ENCODE measurements around the gene KITLG. TPM values are rescaled to one million over a fixed set of nuclear protein-coding genes. Genes with fewer than 3 reads are reported as not detected.
"Not testable (repeated sequence)": the region's sequence is repeated elsewhere in the genome, so short reads cannot be mapped to it uniquely, and the experiment has no call there.

Gene KITLG, protein sequence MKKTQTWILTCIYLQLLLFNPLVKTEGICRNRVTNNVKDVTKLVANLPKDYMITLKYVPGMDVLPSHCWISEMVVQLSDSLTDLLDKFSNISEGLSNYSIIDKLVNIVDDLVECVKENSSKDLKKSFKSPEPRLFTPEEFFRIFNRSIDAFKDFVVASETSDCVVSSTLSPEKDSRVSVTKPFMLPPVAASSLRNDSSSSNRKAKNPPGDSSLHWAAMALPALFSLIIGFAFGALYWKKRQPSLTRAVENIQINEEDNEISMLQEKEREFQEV
- 10 to 100 TPM in 1 of 4 donors, 1 to 10 TPM in 3; 4.5 to 12.3 (median 7.8) TPM for polyA plus RNA-seq
- long read RNA-seq, donor 1, full-length matches to known transcripts, result 10 of 10 reads
- long read RNA-seq, donor 1, partial matches to known transcripts, result 0 of 10 reads
- long read RNA-seq, donor 1, other reads (novel, unspliced or antisense), result 0 of 10 reads
- long read RNA-seq, donor 2, full-length matches to known transcripts, result 2 of 2 reads
- long read RNA-seq, donor 2, partial matches to known transcripts, result 0 of 2 reads
- long read RNA-seq, donor 2, other reads (novel, unspliced or antisense), result 0 of 2 reads
- long read RNA-seq, donor 3, full-length matches to known transcripts, result 1 of 1 reads
- long read RNA-seq, donor 3, partial matches to known transcripts, result 0 of 1 reads
- long read RNA-seq, donor 3, other reads (novel, unspliced or antisense), result 0 of 1 reads
- long read RNA-seq, donor 4, result 0 reads
- long read RNA-seq, donor 5, result 0 reads
- long read RNA-seq, donor 6, full-length matches to known transcripts, result 2 of 2 reads
- long read RNA-seq, donor 6, partial matches to known transcripts, result 0 of 2 reads
- long read RNA-seq, donor 6, other reads (novel, unspliced or antisense), result 0 of 2 reads
- long read RNA-seq, donor 7, result 0 reads
- long read RNA-seq, donor 8, full-length matches to known transcripts, result 1 of 1 reads
- long read RNA-seq, donor 8, partial matches to known transcripts, result 0 of 1 reads
- long read RNA-seq, donor 8, other reads (novel, unspliced or antisense), result 0 of 1 reads
- long read RNA-seq, donor 9, result 0 reads
- long read RNA-seq, donor 10, full-length matches to known transcripts, result 15 of 15 reads
- long read RNA-seq, donor 10, partial matches to known transcripts, result 0 of 15 reads
- long read RNA-seq, donor 10, other reads (novel, unspliced or antisense), result 0 of 15 reads

DNA sequence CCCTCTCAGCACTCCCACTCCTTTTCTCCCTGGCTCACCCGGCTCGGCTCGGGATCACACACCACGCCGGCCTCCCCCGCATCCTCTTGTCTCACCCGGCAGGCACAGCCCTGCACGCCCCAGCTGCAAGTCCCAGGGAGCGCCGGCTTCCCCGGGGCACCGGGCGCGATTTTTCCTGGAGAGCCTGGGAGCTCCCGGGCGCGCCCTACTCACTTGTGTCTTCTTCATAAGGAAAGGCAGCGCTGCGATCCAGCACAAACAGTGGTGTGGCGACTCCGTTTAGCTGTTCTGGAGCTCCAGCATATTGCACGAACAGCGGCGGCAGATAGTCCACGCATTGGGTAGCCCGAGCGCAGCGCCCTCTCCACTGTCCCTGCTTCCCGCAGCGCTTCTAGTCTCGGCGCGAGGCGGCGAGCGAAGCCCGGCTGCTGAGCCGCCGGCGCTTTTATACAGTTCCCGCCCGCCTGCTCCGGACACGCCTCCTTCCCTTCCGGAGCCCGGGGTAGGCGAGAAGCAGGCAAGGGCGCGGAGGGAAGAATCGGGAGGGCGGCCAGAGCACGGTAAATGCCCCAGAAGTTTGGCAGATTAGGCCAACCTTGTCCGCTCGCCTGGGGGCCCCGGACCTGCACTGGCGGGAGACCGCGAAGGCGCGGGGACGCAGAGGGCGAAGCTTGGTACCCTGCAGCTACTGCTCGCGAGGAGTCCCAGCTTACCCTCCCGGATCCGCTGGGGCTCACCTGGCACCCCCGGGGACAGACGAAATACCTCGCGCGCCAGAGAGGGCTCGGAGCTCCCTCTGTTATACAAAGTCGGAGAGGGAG, at the start of gene KITLG:
TSS of gene KITLG (minus strand) at position 421 of the 821 bp plus-strand sequence. CDS start at position 228, 193 bp downstream.
- Histone ChIP-seq H3K4me1 (ENCODE audit: control insufficient read depth in 3 of 3, insufficient read depth in 2 of 3, low read depth in 1 of 3, low read length in 2 of 3) (peaks cover 0 to 4% (median 0%) of the 10 kb centered on the region in 3 donors), H3K27ac (ENCODE audit: low read depth in 1 of 3, low read length in 2 of 3) (peak within 1 kb of the TSS; percentile 31 to 42 (median 38)), H3K36me3 (ENCODE audit: control insufficient read depth in 3 of 3, insufficient read depth in 2 of 3, low read depth in 1 of 3, low read length in 3 of 3) (no peaks in the 10 kb centered on the region), H3K27me3 (ENCODE audit: control insufficient read depth in 3 of 3, insufficient read depth in 3 of 3, low read length in 3 of 3) (no peaks in the 10 kb centered on the region), H3K4me3 (ENCODE audit: low read depth in 1 of 3, low read length in 3 of 3) (peak within 1 kb of the TSS; percentile 59 to 70 (median 67)), H3K9me3 (ENCODE audit: control insufficient read depth in 2 of 2, insufficient read depth in 1 of 2, low read depth in 1 of 2, low read length in 1 of 2) (no peaks in the 10 kb centered on the region)
- peak; percentile 87 to 94 for DNase-seq
- 0 to 2% (median 1%) methylated on average over 69 to 73 of the region's 73 CpGs for WGBS, 3 donors
- FAIRE-seq, result no peak

DNA sequence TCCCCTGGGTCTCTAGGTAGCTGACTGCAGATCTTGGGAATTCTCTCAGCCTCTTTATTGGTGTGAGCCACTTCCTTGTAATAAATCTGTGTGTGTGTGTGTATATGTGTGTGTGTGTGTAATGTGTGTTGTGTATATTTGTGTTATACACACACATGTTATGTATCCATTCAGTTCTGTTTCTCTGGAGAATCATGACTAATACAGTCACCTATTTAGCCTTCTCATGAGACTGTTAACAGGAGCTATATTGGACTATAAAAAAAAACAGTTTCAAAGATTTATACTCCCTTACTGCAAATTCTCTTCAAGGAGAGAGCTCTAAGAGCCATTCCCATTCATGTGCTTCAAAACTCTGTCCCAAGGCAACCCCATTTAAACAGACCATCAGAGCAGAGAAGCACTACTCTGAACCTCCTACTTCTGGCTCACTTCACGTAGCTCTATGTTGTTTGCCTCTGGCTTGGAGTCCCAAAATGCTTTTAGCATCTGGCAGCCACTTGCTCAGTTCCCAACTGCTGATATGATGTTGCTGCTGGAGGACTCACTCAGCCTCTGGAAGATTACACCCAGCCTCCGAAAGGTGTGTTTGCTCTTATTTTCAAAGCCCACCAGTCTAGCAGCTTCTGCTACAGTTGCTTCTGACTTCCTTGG, 48.7 kb upstream of the KITLG start:
- Histone ChIP-seq H3K27me3 (ENCODE audit: control insufficient read depth in 3 of 3, insufficient read depth in 3 of 3, low read length in 3 of 3) (no peaks in the 10 kb centered on the region), H3K4me1 (ENCODE audit: control insufficient read depth in 3 of 3, insufficient read depth in 2 of 3, low read depth in 1 of 3, low read length in 2 of 3) (peaks cover 0 to 2% (median 0%) of the 10 kb centered on the region in 3 donors), H3K9me3 (ENCODE audit: control insufficient read depth in 2 of 2, insufficient read depth in 1 of 2, low read depth in 1 of 2, low read length in 1 of 2) (no peaks in the 10 kb centered on the region), H3K36me3 (ENCODE audit: control insufficient read depth in 3 of 3, insufficient read depth in 2 of 3, low read depth in 1 of 3, low read length in 3 of 3) (no peaks in the 10 kb centered on the region), H3K4me3 (ENCODE audit: low read depth in 1 of 3, low read length in 3 of 3) (no peak overlapping the region), H3K27ac (ENCODE audit: low read depth in 1 of 3, low read length in 2 of 3) (no peak overlapping the region)
- DNase-seq (no peak), FAIRE-seq (no peak)
- 64 to 85% (median 66%) methylated on average over 2 of the region's 2 CpGs for WGBS, 3 donors

DNA sequence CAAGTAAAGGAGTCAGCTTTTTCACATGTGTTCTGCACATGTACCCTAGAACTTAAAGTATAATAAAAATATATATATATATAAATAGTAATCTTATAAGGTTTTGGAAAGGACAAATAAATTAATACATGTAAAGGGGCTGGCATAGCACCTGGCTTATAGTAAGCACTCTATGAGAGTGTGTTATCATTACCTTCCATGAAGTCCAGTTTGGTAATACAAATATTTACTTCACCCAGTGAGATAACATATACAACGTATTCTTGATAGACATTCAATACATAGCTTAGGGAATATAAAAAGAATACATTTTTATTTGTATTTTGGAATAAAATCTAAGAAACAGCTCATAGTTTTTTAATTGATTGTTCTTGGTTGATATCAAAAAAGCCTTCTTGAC, 47.8 kb upstream of the KITLG start:
- not testable (repeated sequence) for H3K4me3 ChIP-seq (ENCODE audit: low read depth in 1 of 3, low read length in 3 of 3); H3K36me3 ChIP-seq (ENCODE audit: control insufficient read depth in 3 of 3, insufficient read depth in 2 of 3, low read depth in 1 of 3, low read length in 3 of 3); DNase-seq; H3K27ac ChIP-seq (ENCODE audit: low read depth in 1 of 3, low read length in 2 of 3); H3K27me3 ChIP-seq (ENCODE audit: control insufficient read depth in 3 of 3, insufficient read depth in 3 of 3, low read length in 3 of 3); FAIRE-seq; H3K9me3 ChIP-seq (ENCODE audit: control insufficient read depth in 2 of 2, insufficient read depth in 1 of 2, low read depth in 1 of 2, low read length in 1 of 2); H3K4me1 ChIP-seq (ENCODE audit: control insufficient read depth in 3 of 3, insufficient read depth in 2 of 3, low read depth in 1 of 3, low read length in 2 of 3)
- 46 to 62% (median 54%) methylated on average over 1 of the region's 1 CpG for WGBS, 3 donors

DNA sequence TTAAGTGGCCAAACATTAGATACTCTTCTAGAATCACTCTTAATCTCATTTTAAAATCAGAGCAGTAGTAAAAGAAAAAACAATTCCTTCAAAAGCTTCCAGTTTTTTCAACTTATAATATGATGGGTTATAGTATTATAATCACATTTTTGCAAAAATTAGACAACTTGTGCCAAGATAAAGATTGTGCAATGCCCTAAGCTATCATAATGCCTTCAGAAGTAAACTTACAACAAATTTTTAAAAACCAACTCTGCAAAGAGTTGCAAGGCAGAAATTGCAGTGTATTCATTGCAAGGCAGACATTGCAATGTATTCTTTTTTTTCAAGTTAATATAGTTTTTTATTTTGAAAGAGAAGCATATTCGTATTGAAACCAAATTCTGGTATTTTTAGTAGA, 47.2 kb upstream of the KITLG start:
- H3K27ac ChIP-seq (ENCODE audit: low read depth in 1 of 3, low read length in 2 of 3), result no peak overlapping the region

DNA sequence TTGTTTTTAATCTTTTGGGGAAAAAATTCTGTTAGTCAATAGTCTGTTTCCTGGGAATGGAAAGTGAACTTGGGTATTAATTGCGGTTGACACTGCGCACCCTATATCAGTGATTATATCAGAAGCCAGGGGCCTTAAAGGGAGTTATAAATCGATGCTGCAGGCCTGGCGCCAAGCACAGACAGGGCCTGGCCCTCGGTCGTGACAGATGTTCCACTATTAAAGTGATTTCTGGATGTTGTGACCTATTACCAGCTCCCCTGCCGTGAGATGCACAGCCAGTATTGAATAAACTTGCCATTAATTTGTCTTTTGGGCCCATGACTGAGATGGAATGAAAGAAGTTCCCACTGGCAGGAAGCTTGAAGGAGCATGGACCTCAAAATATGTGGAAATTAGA, 45.1 kb upstream of the KITLG start:
- Histone ChIP-seq H3K27ac (ENCODE audit: low read depth in 1 of 3, low read length in 2 of 3) (no peak overlapping the region), H3K4me3 (ENCODE audit: low read depth in 1 of 3, low read length in 3 of 3) (no peak overlapping the region), H3K36me3 (ENCODE audit: control insufficient read depth in 3 of 3, insufficient read depth in 2 of 3, low read depth in 1 of 3, low read length in 3 of 3) (no peaks in the 10 kb centered on the region), H3K27me3 (ENCODE audit: control insufficient read depth in 3 of 3, insufficient read depth in 3 of 3, low read length in 3 of 3) (no peaks in the 10 kb centered on the region), H3K4me1 (ENCODE audit: control insufficient read depth in 3 of 3, insufficient read depth in 2 of 3, low read depth in 1 of 3, low read length in 2 of 3) (peaks cover 0 to 2% (median 0%) of the 10 kb centered on the region in 3 donors), H3K9me3 (ENCODE audit: control insufficient read depth in 2 of 2, insufficient read depth in 1 of 2, low read depth in 1 of 2, low read length in 1 of 2) (peaks cover 0 to 2% of the 10 kb centered on the region in 2 donors)
- no peak for DNase-seq
- WGBS, 3 donors, result 60 to 67% (median 64%) methylated on average over 7 of the region's 7 CpGs
- no peak for FAIRE-seq

More for the DNA sequence above, 47.2 kb upstream of the KITLG start:
- Histone ChIP-seq H3K36me3 (ENCODE audit: control insufficient read depth in 3 of 3, insufficient read depth in 2 of 3, low read depth in 1 of 3, low read length in 3 of 3) (no peaks in the 10 kb centered on the region), H3K4me3 (ENCODE audit: low read depth in 1 of 3, low read length in 3 of 3) (no peak overlapping the region), H3K4me1 (ENCODE audit: control insufficient read depth in 3 of 3, insufficient read depth in 2 of 3, low read depth in 1 of 3, low read length in 2 of 3) (peaks cover 0 to 2% (median 0%) of the 10 kb centered on the region in 3 donors), H3K9me3 (ENCODE audit: control insufficient read depth in 2 of 2, insufficient read depth in 1 of 2, low read depth in 1 of 2, low read length in 1 of 2) (no peaks in the 10 kb centered on the region), H3K27me3 (ENCODE audit: control insufficient read depth in 3 of 3, insufficient read depth in 3 of 3, low read length in 3 of 3) (no peaks in the 10 kb centered on the region)
- 64 to 85% (median 67%) methylated on average over 1 of the region's 1 CpG for WGBS, 3 donors
- DNase-seq (no peak), FAIRE-seq (no peak)

DNA sequence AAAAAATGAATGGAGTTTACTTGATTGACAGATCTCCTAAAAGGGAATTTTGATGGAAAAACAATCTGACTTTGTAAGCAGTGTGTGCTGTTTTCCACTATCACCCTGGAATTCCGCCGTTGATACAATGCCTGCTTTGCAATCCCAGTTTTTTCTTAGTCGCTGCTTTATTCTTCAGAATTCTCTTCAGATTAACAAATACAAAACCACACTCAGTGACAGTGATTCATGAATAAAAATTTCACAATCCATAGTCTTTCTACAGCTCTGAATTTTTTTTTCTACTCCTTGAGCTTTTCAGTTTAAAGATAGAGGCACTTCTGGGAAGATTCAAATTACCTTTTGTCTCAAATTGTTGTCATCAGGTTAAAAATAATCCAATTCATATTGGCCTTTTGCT, 44.6 kb upstream of the KITLG start:
- Histone ChIP-seq H3K27ac (ENCODE audit: low read depth in 1 of 3, low read length in 2 of 3) (no peak overlapping the region), H3K36me3 (ENCODE audit: control insufficient read depth in 3 of 3, insufficient read depth in 2 of 3, low read depth in 1 of 3, low read length in 3 of 3) (no peaks in the 10 kb centered on the region), H3K27me3 (ENCODE audit: control insufficient read depth in 3 of 3, insufficient read depth in 3 of 3, low read length in 3 of 3) (no peaks in the 10 kb centered on the region), H3K4me3 (ENCODE audit: low read depth in 1 of 3, low read length in 3 of 3) (no peak overlapping the region), H3K9me3 (ENCODE audit: control insufficient read depth in 2 of 2, insufficient read depth in 1 of 2, low read depth in 1 of 2, low read length in 1 of 2) (peaks cover 0 to 2% of the 10 kb centered on the region in 2 donors), H3K4me1 (ENCODE audit: control insufficient read depth in 3 of 3, insufficient read depth in 2 of 3, low read depth in 1 of 3, low read length in 2 of 3) (peaks cover 0 to 2% (median 0%) of the 10 kb centered on the region in 3 donors)
- DNase-seq (no peak), FAIRE-seq (no peak)
- WGBS, 3 donors, result 80 to 89% (median 82%) methylated on average over 3 of the region's 3 CpGs

DNA sequence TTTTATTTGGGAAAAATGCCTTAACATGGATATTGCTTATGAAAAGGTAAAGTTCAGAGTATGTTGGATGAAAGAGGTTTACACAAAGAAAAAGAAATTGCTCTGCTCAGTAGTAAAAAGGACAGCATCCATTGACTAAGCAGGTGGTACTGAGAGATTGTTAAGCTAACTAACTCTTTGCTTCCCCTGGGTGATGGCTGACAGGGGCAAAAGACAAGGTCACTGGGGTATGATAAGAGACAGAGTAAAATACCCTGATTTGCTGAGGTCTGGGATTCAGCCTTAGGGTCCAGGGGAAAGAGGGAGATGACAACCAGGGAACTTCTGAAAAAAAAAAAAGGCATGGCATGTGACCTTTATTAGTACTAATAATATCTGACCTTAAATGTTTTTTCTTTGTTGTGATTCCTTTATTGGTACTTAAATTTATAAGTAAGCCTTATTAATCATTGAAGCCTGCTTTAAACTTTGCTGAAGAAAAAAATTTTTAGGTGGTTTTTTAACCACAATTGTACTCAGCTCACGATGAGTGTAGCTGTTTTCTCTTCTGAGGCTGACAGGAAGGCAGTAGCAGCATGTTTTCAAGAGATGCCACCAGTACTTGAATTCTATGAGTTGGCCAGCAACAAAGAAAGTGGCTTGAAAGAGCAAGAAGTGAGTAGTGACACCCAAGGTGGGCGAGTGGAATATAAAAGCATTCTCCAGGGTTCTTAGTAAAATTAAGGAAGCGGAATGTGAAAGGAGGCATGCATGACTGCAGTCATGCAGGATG, 43.7 kb upstream of the KITLG start:
- FAIRE-seq (no peak), DNase-seq (no peak)
- Histone ChIP-seq H3K9me3 (ENCODE audit: control insufficient read depth in 2 of 2, insufficient read depth in 1 of 2, low read depth in 1 of 2, low read length in 1 of 2) (peaks cover 0 to 2% of the 10 kb centered on the region in 2 donors), H3K27me3 (ENCODE audit: control insufficient read depth in 3 of 3, insufficient read depth in 3 of 3, low read length in 3 of 3) (no peaks in the 10 kb centered on the region), H3K4me1 (ENCODE audit: control insufficient read depth in 3 of 3, insufficient read depth in 2 of 3, low read depth in 1 of 3, low read length in 2 of 3) (peaks cover 0 to under 1% (median 0%) of the 10 kb centered on the region in 3 donors), H3K27ac (ENCODE audit: low read depth in 1 of 3, low read length in 2 of 3) (no peak overlapping the region), H3K36me3 (ENCODE audit: control insufficient read depth in 3 of 3, insufficient read depth in 2 of 3, low read depth in 1 of 3, low read length in 3 of 3) (no peaks in the 10 kb centered on the region), H3K4me3 (ENCODE audit: low read depth in 1 of 3, low read length in 3 of 3) (no peak overlapping the region)
- WGBS, 3 donors, result 71 to 88% (median 83%) methylated on average over 3 of the region's 3 CpGs

Measured in small intestine (tissue), 16 donors.